HL-60 (cell line): ENCODE results near the gene PRKACG.
A peak's percentile ranks its signal among the peaks of the same experiment; 100 is the strongest.

Source experiments
- DNase-seq, 2 experiments: peaks; one replicate each; pipeline ENCODE4 v3.0.0-alpha.2; 2010 to 2020; ENCODE audit warnings: low read depth in 1 of 2, low spot score in 1 of 2
- H3K27ac ChIP-seq: fragments of 250-450 bp; sonication (Bioruptor Pico); replicated peaks from 2 replicates; pipeline ENCODE4 v1.5.1; 2020; ENCODE audit warnings: mild to moderate bottlenecking, moderate library complexity
- H3K27me3 ChIP-seq: fragments of 250-450 bp; sonication (Bioruptor Pico); 2 replicates; pipeline ENCODE4 v1.5.1; 2021; ENCODE audit warnings: mild to moderate bottlenecking, moderate library complexity; ENCODE audit not compliant: insufficient read depth, poor library complexity, severe bottlenecking
- H3K4me3 ChIP-seq: replicated peaks from 2 replicates; pipeline ENCODE4 v1.5.1; 2011; ENCODE audit warnings: mild to moderate bottlenecking, control low read depth, low read length; ENCODE audit not compliant: insufficient read depth
- GABPA ChIP-seq: IDR thresholded peaks from 2 replicates; pipeline ENCODE4 v1.6.1; 2012; ENCODE audit warnings: low read depth
- POLR2AphosphoS5 ChIP-seq: IDR thresholded peaks from 2 replicates; pipeline ENCODE4 v1.6.1; 2012; ENCODE audit warnings: low read depth
- SPI1 ChIP-seq: IDR thresholded peaks from 2 replicates; pipeline ENCODE4 v1.6.1; 2012; ENCODE audit warnings: low read depth, mild to moderate bottlenecking, borderline replicate concordance
- TF ChIP-seq, protein P1 (sequence below): IDR thresholded peaks from 2 replicates; pipeline ENCODE4 v1.6.1; 2012; ENCODE audit warnings: low read depth; ENCODE audit not compliant: insufficient replicate concordance
- TF ChIP-seq, protein P2 (sequence below): IDR thresholded peaks from one replicate; pipeline ENCODE4 v1.5.1; 2011; ENCODE audit warnings: low read length, control low read depth, inconsistent platforms; ENCODE audit not compliant: insufficient read depth

The PRKACG gene

DNA sequence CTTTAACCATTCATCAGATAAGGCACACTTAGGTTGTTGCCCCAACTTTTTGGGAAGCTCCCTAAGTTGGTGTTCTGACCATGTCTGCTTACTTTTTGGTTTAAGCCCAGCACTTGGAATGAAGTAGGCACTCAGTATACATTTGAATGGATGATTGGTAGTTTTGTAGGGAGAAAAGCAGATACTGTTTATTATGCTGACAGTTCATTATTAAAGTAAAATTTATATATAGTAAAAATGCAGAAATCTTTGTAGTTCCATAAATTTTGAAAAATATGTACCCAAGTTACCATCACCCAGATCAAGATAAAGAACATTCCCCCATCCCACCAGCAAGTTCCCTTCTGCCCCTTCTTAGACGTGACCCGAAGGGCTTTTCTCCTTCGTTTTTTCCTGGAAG is 35.4 kb downstream of the PRKACG start:
- TF ChIP-seq, protein P1, sequence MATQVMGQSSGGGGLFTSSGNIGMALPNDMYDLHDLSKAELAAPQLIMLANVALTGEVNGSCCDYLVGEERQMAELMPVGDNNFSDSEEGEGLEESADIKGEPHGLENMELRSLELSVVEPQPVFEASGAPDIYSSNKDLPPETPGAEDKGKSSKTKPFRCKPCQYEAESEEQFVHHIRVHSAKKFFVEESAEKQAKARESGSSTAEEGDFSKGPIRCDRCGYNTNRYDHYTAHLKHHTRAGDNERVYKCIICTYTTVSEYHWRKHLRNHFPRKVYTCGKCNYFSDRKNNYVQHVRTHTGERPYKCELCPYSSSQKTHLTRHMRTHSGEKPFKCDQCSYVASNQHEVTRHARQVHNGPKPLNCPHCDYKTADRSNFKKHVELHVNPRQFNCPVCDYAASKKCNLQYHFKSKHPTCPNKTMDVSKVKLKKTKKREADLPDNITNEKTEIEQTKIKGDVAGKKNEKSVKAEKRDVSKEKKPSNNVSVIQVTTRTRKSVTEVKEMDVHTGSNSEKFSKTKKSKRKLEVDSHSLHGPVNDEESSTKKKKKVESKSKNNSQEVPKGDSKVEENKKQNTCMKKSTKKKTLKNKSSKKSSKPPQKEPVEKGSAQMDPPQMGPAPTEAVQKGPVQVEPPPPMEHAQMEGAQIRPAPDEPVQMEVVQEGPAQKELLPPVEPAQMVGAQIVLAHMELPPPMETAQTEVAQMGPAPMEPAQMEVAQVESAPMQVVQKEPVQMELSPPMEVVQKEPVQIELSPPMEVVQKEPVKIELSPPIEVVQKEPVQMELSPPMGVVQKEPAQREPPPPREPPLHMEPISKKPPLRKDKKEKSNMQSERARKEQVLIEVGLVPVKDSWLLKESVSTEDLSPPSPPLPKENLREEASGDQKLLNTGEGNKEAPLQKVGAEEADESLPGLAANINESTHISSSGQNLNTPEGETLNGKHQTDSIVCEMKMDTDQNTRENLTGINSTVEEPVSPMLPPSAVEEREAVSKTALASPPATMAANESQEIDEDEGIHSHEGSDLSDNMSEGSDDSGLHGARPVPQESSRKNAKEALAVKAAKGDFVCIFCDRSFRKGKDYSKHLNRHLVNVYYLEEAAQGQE = no peak
- TF ChIP-seq, protein P2, sequence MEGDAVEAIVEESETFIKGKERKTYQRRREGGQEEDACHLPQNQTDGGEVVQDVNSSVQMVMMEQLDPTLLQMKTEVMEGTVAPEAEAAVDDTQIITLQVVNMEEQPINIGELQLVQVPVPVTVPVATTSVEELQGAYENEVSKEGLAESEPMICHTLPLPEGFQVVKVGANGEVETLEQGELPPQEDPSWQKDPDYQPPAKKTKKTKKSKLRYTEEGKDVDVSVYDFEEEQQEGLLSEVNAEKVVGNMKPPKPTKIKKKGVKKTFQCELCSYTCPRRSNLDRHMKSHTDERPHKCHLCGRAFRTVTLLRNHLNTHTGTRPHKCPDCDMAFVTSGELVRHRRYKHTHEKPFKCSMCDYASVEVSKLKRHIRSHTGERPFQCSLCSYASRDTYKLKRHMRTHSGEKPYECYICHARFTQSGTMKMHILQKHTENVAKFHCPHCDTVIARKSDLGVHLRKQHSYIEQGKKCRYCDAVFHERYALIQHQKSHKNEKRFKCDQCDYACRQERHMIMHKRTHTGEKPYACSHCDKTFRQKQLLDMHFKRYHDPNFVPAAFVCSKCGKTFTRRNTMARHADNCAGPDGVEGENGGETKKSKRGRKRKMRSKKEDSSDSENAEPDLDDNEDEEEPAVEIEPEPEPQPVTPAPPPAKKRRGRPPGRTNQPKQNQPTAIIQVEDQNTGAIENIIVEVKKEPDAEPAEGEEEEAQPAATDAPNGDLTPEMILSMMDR = no peak
- TF ChIP-seq SPI1 (no peak), GABPA (no peak), POLR2AphosphoS5 (no peak)
- no peak for DNase-seq
- no peaks in the 10 kb centered on the region for H3K27me3 ChIP-seq
- H3K4me3 ChIP-seq = no peak overlapping the region
- H3K27ac ChIP-seq = peak overlapping the region; percentile 24; the same call in 1 of the 2 replicates

DNA sequence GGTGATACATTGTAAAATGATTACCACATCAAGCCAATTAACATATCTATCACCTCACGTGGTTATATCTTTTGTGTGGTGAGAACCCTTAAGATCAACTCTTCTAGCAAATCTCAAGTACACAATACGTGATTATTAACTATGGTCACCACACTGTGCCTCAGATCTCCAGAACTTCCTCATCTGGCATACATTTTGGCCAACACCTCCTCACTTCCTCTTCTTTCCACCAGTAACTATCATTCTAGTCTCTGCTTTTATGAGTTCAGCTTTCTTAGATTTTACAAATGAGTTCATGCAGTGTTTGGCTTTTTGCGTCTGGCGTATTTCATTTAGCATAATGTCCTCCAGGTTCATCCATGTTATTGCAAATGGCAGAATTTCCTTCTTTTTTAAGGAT is 35.8 kb downstream of the PRKACG start:
- Histone ChIP-seq H3K27me3 (no peaks in the 10 kb centered on the region), H3K27ac (peak overlapping the region; percentile 24), H3K4me3 (no peak overlapping the region)
- TF ChIP-seq, protein P1 = no peak
- TF ChIP-seq SPI1 = peak; percentile 98
- TF ChIP-seq, protein P2 = no peak
- TF ChIP-seq GABPA = no peak
- no peak for TF ChIP-seq POLR2AphosphoS5
- DNase-seq = peak; percentile 46 to 82

DNA sequence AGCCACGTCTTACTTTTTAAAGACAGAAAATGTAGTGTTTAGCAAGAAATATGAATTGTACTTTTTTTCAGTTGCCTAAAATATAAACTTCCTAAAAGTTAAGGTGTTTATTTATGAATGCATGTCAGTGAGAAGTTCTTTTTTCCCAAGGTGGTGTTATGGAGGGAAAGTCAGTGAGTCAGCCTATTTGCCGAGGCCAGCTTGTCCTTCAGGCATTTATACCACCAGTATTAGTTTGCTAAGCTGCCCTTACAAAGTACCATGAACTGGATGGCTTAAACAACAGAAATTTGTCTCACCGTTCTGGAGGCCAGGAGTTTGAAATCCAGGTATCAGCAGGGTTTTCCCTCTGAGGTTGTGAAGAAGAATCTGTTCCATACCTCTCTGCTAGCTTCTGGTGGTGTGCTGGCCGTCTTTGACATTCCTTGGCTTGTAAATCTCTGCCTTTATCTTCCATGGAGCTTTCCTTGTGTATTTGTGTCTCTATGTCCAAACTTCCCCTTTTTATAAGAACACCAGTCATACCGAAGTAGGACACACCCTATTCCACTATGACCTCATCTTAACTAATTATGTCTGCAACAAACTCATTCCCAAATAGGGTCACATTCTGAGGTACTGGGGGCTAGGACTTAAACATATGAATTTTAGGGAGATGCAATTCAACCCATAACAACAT is 38.4 kb downstream of the PRKACG start:
- Histone ChIP-seq H3K4me3 (no peak overlapping the region), H3K27ac (no peak overlapping the region), H3K27me3 (no peaks in the 10 kb centered on the region)
- TF ChIP-seq GABPA (no peak), SPI1 (no peak), POLR2AphosphoS5 (no peak)
- TF ChIP-seq, protein P1 = no peak
- TF ChIP-seq, protein P2 = no peak
- DNase-seq = no peak
